KOPT-K1 (cell line): ENCODE data around the gene RNF151.
A peak's percentile ranks its signal among the peaks of the same experiment; 100 is the strongest.

Source experiments
- H3K27ac ChIP-seq: fragments of 200-600 bp; sonication (generic); 2 replicates; pipeline ENCODE4 v1.5.1; 2016; ENCODE audit warnings: antibody characterized with exemption, mild to moderate bottlenecking, low read depth, low read length; ENCODE audit not compliant: poor library complexity, severe bottlenecking
- H3K36me3 ChIP-seq: fragments of 200-600 bp; sonication (generic); 2 replicates; pipeline ENCODE4 v1.5.1; 2017; ENCODE audit warnings: antibody characterized with exemption, mild to moderate bottlenecking, low read length, moderate library complexity; ENCODE audit not compliant: insufficient read depth
- H3K9me3 ChIP-seq: fragments of 200-600 bp; sonication (generic); 2 replicates; pipeline ENCODE4 v1.5.1; 2017; ENCODE audit warnings: antibody characterized with exemption, low read length, mild to moderate bottlenecking; ENCODE audit not compliant: insufficient read depth, poor library complexity, severe bottlenecking

The RNF151 gene

GRCh38 chr16:1999866-2000514 lies 33.3 kb downstream of the RNF151 start:
- Histone ChIP-seq H3K9me3 (no peaks in the 10 kb centered on the region), H3K36me3 (peaks cover 86% of the 10 kb centered on the region), H3K27ac (no peak overlapping the region)

GRCh38 chr16:2001035-2001434 lies 34.4 kb downstream of the RNF151 start:
- H3K36me3 ChIP-seq, result peaks cover 87% of the 10 kb centered on the region
- no peak overlapping the region for H3K27ac ChIP-seq
- H3K9me3 ChIP-seq, result no peaks in the 10 kb centered on the region

GRCh38 chr16:2001456-2002355 lies 35.0 kb downstream of the RNF151 start:
- Histone ChIP-seq H3K36me3 (peaks cover 89% of the 10 kb centered on the region), H3K9me3 (no peaks in the 10 kb centered on the region), H3K27ac (no peak overlapping the region)

GRCh38 chr16:2002406-2003230 lies 36.0 kb downstream of the RNF151 start:
- H3K27ac ChIP-seq, result no peak overlapping the region
- peaks cover 90% of the 10 kb centered on the region for H3K36me3 ChIP-seq
- H3K9me3 ChIP-seq, result no peaks in the 10 kb centered on the region

- no peaks in the 10 kb centered on the region for H3K9me3 ChIP-seq
- peaks cover 83% of the 10 kb centered on the region for H3K36me3 ChIP-seq
- no peak overlapping the region for H3K27ac ChIP-seq
Observed at GRCh38 chr16:2003231-2003826, 36.7 kb downstream of the RNF151 start.

- Histone ChIP-seq H3K27ac (no peak overlapping the region), H3K9me3 (no peaks in the 10 kb centered on the region), H3K36me3 (peaks cover 76% of the 10 kb centered on the region)
Observed at GRCh38 chr16:2003827-2004641, 37.4 kb downstream of the RNF151 start.

- peaks cover 67% of the 10 kb centered on the region for H3K36me3 ChIP-seq
- no peaks in the 10 kb centered on the region for H3K9me3 ChIP-seq
- H3K27ac ChIP-seq, result no peak overlapping the region
Observed at GRCh38 chr16:2004795-2005517, 38.3 kb downstream of the RNF151 start.

- Histone ChIP-seq H3K9me3 (no peaks in the 10 kb centered on the region), H3K27ac (no peak overlapping the region), H3K36me3 (peaks cover 60% of the 10 kb centered on the region)
Observed at GRCh38 chr16:2005646-2006045, 39.0 kb downstream of the RNF151 start.

- H3K36me3 ChIP-seq, result peaks cover 53% of the 10 kb centered on the region
- H3K9me3 ChIP-seq, result no peaks in the 10 kb centered on the region
- no peak overlapping the region for H3K27ac ChIP-seq
Observed at GRCh38 chr16:2006317-2006716, 39.7 kb downstream of the RNF151 start.

- H3K36me3 ChIP-seq, result peaks cover 44% of the 10 kb centered on the region; the same call in 1 of the 2 replicates
- peak overlapping the region; percentile 68 for H3K27ac ChIP-seq
- H3K9me3 ChIP-seq, result no peaks in the 10 kb centered on the region
Observed at GRCh38 chr16:2007081-2007836, 40.6 kb downstream of the RNF151 start.

- Histone ChIP-seq H3K36me3 (peaks cover 36% of the 10 kb centered on the region; the same call in 1 of the 2 replicates), H3K27ac (peak overlapping the region; percentile 68), H3K9me3 (no peaks in the 10 kb centered on the region)
Observed at GRCh38 chr16:2008009-2008526, 41.4 kb downstream of the RNF151 start.

GRCh38 chr16:2008631-2009163 lies 42.0 kb downstream of the RNF151 start:
- Histone ChIP-seq H3K27ac (peak overlapping the region; percentile 68), H3K36me3 (peaks cover 29% of the 10 kb centered on the region; the same call in 1 of the 2 replicates), H3K9me3 (no peaks in the 10 kb centered on the region)
